Activated CD8-positive, alpha-beta T cell treated with anti-CD3 and anti-CD28 coated beads for 36 hours (primary cell): ENCODE results near the gene OCIAD2. TPM values are rescaled to one million over a fixed set of nuclear protein-coding genes. Genes with fewer than 3 reads are reported as not detected.
"Not testable (repeated sequence)": the region's sequence is repeated elsewhere in the genome, so short reads cannot be mapped to it uniquely, and the experiment has no call there.

Experiments
- ATAC-seq: fragments of 200-7000 bp; cut with Tn5 transposase; one replicate; pipeline ENCODE4 v1.10.0; 2021; ENCODE audit warnings: mild to moderate bottlenecking, moderate library complexity
- CTCF ChIA-PET: fragments of 350-600 bp; sonication (Branson Sonifier 250); formaldehyde crosslinking; loops from one replicate; lab custom pipeline; 2021; ENCODE audit warnings: antibody characterized with exemption; lab: Charles Lee
- POLR2A ChIA-PET: fragments of 350-600 bp; sonication (Branson Sonifier 250); formaldehyde crosslinking; loops from one replicate; lab custom pipeline; 2021; ENCODE audit warnings: antibody characterized with exemption; lab: Charles Lee
- DNase-seq: peaks from one replicate; pipeline ENCODE4 v3.0.0-alpha.2; 2020
- H3K27ac Mint-ChIP-seq: one replicate; pipeline ENCODE4 v1.8.0; 2021; ENCODE audit warnings: mild to moderate bottlenecking, mixed read lengths
- H3K27me3 Mint-ChIP-seq: one replicate; pipeline ENCODE4 v1.8.0; 2021; ENCODE audit warnings: mixed read lengths
- H3K36me3 Mint-ChIP-seq: one replicate; pipeline ENCODE4 v1.8.0; 2021; ENCODE audit warnings: low read depth, mixed read lengths
- H3K4me1 Mint-ChIP-seq: one replicate; pipeline ENCODE4 v1.8.0; 2021; ENCODE audit warnings: low read depth, mixed read lengths
- H3K4me3 Mint-ChIP-seq: one replicate; pipeline ENCODE4 v1.8.0; 2021; ENCODE audit warnings: mild to moderate bottlenecking, moderate library complexity, mixed read lengths
- H3K9me3 Mint-ChIP-seq: one replicate; pipeline ENCODE4 v1.8.0; 2021; ENCODE audit warnings: mixed read lengths
- CTCF ChIP-seq: fragments of 200-600 bp; IDR thresholded peaks from one replicate; pipeline ENCODE4 v1.8.0; 2022; ENCODE audit warnings: antibody characterized with exemption, mild to moderate bottlenecking
- intact Hi-C: fragments of 100-400 bp; cut with micrococcal nuclease; formaldehyde crosslinking; loops from one replicate; pipeline ENCODE4 v1.10.0; 2022
- total RNA-seq, 2 experiments: library from RNA; stranded (reverse); gene quantifications; one replicate each; pipeline ENCODE4 v1.2.3, GENCODE V29; 2021

OCIAD2 gene
- total RNA-seq, 2 experiments from 2014 or later: 65.1 to 82.7 TPM

DNA sequence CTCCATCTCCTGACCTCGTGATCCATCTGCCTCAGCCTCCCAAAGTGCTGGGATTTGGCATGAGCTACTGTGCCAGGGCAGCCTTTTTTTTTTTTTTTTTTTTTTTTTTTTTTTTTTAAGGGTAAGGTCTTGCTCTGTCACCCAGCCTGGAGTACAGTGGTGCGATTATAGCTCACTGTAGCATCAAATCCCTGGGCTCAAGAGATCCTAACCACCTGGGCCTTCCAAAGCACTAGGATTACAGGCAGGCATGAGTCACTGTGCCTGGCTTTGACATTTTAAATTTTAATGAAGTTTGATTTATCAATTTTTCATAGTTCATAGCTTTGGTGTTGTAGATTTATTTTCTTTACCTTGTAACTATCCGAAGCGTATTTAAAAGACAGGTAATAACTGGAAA, 17.8 kb upstream of the OCIAD2 start:
- Mint-ChIP-seq H3K4me3 (no peak overlapping the region), H3K36me3 (no peaks in the 10 kb centered on the region), H3K4me1 (no peaks in the 10 kb centered on the region), H3K27me3 (no peaks in the 10 kb centered on the region), H3K27ac (no peak overlapping the region), H3K9me3 (peaks cover 5% of the 10 kb centered on the region)
- ATAC-seq: no peak
- ChIA-PET CTCF (interaction anchor here (0.8 to 1.5 kb wide), 5 partner anchors 10 to 23 kb away, joined by 3 to 5 read pairs (median 3); no protein-coding TSS in a partner anchor), POLR2A (interaction anchor here (0.9 kb wide), 1 partner anchor 28 kb away, joined by 3 read pairs; no protein-coding TSS in a partner anchor)
- intact Hi-C loops: no loop called here
- TF ChIP-seq CTCF: no peak
- no peak for DNase-seq

DNA sequence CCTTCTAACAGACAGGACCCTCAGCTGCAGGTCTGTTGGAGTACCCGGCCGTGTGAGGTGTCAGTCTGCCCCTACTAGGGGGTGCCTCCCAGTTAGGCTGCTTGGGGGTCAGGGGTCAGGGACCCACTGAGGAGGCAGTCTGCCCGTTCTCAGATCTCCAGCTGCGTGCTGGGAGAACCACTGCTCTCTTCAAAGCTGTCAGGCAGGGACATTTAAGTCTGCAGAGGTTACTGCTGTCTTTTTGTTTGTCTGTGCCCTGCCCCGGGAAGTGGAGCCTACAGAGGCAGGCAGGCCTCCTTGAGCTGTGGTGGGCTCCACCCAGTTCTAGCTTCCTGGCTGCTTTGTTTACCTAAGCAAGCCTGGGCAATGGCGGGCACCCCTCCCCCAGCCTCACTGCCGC, 16.5 kb upstream of the OCIAD2 start:
- intact Hi-C loops, POLR2A ChIA-PET, H3K36me3 Mint-ChIP-seq, H3K4me1 Mint-ChIP-seq, ATAC-seq, H3K9me3 Mint-ChIP-seq, DNase-seq, H3K27ac Mint-ChIP-seq, H3K27me3 Mint-ChIP-seq, H3K4me3 Mint-ChIP-seq, CTCF ChIA-PET: not testable (repeated sequence)

DNA sequence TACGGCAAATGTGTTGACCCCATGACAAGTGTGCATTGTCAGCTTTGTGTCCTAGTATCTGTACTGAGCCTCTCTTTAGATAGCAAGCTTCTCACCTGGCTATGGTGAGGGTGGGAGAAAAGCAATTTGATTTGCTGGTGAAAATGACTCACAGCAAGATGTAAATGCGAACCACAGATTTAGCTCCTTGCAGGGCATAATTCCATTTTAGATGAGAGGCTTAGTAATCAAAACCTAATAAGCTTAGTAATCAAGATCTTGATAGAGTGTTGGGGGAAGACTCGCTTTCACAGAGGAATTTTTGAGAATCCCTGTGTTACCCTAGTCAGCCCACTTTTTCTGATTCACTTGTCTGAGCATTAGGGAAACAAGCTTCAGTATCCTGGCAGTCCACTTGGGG, 7.7 kb upstream of the OCIAD2 start:
- intact Hi-C loops: no loop called here
- no peak for TF ChIP-seq CTCF
- H3K27ac Mint-ChIP-seq: no peak overlapping the region
- DNase-seq (no peak), ATAC-seq (no peak)
- H3K9me3 Mint-ChIP-seq: peaks cover under 1% of the 10 kb centered on the region
- peaks cover 12% of the 10 kb centered on the region for H3K4me1 Mint-ChIP-seq
- H3K4me3 Mint-ChIP-seq: no peak overlapping the region
- H3K27me3 Mint-ChIP-seq: no peaks in the 10 kb centered on the region
- no peaks in the 10 kb centered on the region for H3K36me3 Mint-ChIP-seq
- POLR2A ChIA-PET: no interaction called here
- CTCF ChIA-PET: interaction anchor here (0.7 to 1.4 kb wide), 2 partner anchors 11 to 30 kb away, joined by 3 to 6 read pairs; no protein-coding TSS in a partner anchor

DNA sequence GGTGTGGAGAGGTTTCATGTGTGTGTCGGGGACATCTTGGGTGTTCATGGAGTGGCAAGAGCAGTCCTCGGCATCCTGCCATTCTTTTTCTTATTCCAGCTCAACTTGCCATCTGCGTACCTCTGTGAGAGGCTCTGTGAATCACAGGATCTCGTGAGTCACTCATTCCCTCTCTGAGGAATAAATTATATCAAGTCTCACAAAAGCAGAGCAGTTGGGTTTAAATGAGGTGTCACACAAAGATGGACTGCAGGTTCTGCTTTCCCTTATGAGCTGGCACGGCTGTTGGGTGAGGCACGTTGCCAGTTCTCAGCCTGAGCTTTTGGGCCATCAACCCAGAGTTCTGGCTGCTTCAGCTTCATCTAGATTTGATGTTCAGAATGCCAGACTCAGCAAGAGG, 6.8 kb upstream of the OCIAD2 start:
- peaks cover 18% of the 10 kb centered on the region for H3K4me1 Mint-ChIP-seq
- intact Hi-C loops: no loop called here
- H3K4me3 Mint-ChIP-seq: no peak overlapping the region
- H3K36me3 Mint-ChIP-seq: no peaks in the 10 kb centered on the region
- H3K27me3 Mint-ChIP-seq: no peaks in the 10 kb centered on the region
- no peak for ATAC-seq
- TF ChIP-seq CTCF: no peak
- H3K27ac Mint-ChIP-seq: no peak overlapping the region
- no peak for DNase-seq
- H3K9me3 Mint-ChIP-seq: no peaks in the 10 kb centered on the region
- ChIA-PET CTCF (interaction anchor here (1.1 to 1.4 kb wide), 3 partner anchors 12 to 54 kb away, joined by 3 to 6 read pairs (median 4); no protein-coding TSS in a partner anchor), POLR2A (interaction anchor here (1.0 kb wide), 1 partner anchor 32 kb away, joined by 4 read pairs; no protein-coding TSS in a partner anchor)

- DNase-seq (no peak), ATAC-seq (no peak)
- ChIA-PET POLR2A (no interaction called here), CTCF (interaction anchor here (0.6 to 1.1 kb wide), 2 partner anchors 13 to 33 kb away, joined by 3 read pairs; no protein-coding TSS in a partner anchor)
- intact Hi-C loops: no loop called here
- no peak for TF ChIP-seq CTCF
- Mint-ChIP-seq H3K27me3 (no peaks in the 10 kb centered on the region), H3K36me3 (no peaks in the 10 kb centered on the region), H3K4me1 (peaks cover 23% of the 10 kb centered on the region), H3K9me3 (no peaks in the 10 kb centered on the region), H3K27ac (no peak overlapping the region), H3K4me3 (no peak overlapping the region)
These were observed 5.8 kb upstream of the OCIAD2 start for GRCh38 chr4:48912349-48912748.
